ENCODE measurements around the gene RIMS1. TPM values are rescaled to one million over a fixed set of nuclear protein-coding genes. Genes with fewer than 3 reads are reported as not detected.

The RIMS1 gene
- total RNA-seq, 4 donors from 2014 or later: 0.63 to 2.4 (median 1.6) TPM

- ATAC-seq (ENCODE audit: low FRiP score) (no peak), DNase-seq (ENCODE audit: low spot score) (no peak)
- TF ChIP-seq, protein P1, sequence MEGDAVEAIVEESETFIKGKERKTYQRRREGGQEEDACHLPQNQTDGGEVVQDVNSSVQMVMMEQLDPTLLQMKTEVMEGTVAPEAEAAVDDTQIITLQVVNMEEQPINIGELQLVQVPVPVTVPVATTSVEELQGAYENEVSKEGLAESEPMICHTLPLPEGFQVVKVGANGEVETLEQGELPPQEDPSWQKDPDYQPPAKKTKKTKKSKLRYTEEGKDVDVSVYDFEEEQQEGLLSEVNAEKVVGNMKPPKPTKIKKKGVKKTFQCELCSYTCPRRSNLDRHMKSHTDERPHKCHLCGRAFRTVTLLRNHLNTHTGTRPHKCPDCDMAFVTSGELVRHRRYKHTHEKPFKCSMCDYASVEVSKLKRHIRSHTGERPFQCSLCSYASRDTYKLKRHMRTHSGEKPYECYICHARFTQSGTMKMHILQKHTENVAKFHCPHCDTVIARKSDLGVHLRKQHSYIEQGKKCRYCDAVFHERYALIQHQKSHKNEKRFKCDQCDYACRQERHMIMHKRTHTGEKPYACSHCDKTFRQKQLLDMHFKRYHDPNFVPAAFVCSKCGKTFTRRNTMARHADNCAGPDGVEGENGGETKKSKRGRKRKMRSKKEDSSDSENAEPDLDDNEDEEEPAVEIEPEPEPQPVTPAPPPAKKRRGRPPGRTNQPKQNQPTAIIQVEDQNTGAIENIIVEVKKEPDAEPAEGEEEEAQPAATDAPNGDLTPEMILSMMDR (IDR thresholded peaks at IDR 0.05): no peak
These were observed 21.9 kb downstream of the RIMS1 start for GRCh38 chr6:71908162-71908765.

DNA sequence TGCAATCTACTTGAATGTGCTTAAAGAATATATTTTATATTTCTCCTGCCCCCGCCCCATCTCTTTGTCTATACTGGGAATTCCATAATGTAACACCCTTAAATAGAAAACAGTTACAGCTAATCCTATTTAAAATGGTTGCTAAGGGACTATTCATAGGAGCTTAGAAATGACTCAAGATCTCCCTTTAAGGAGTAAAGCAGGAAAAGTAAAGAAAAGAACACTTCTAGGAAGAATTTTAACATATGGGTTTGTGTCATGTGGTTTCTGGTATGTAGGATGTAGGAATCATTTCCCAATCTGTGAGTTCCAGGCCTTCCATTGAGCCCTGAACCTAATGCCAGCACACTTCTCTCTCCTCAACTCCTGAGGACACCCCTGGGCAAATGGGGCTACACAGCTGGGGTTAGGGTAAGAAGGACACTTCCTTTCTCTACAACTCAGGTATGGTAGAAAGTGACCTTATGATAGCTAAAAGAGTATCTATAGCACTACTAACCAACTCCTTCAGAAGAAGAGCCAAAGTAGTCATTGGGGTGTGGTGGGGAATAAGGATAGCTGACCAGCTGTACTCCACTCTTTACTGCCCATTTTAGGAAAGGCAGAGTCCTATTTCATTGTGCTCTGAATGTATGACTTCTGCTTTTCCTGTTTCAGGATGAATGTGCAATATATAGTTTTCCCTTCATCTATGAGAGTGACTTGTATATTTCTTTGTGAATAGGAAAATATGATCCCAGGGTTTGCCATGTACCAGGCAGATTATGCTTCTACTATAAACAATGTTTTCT is 27.3 kb downstream of the RIMS1 start:
- ATAC-seq (ENCODE audit: low FRiP score): no peak
- TF ChIP-seq, protein P1 (IDR thresholded peaks at IDR 0.05): no peak
- no peak for DNase-seq (ENCODE audit: low spot score)

GRCh38 chr6:71929047-71929446 is 42.7 kb downstream of the RIMS1 start:
- ATAC-seq (ENCODE audit: low FRiP score) (no peak), DNase-seq (ENCODE audit: low spot score) (no peak)
- TF ChIP-seq, protein P1 (IDR thresholded peaks at IDR 0.05): no peak

DNA sequence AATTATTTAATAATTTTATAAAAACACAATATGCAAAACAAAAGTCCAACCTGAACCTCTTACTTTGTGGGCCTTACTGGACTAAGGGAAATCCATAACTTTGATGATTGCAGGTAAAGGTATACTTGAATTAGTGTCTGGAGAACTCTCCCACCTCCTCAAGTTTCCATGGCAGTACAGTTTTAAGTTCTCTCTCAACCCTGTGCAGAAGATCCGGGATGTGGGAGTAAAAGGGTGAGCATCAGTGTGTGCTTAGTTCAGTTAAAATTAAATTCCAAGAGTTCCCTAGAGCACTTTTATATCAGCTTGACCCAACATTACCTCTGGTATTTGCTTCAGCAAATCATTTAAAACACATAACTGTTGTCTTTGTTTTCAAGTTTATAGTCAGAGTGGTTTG is 47.5 kb downstream of the RIMS1 start:
- ATAC-seq (ENCODE audit: low FRiP score): no peak

DNA sequence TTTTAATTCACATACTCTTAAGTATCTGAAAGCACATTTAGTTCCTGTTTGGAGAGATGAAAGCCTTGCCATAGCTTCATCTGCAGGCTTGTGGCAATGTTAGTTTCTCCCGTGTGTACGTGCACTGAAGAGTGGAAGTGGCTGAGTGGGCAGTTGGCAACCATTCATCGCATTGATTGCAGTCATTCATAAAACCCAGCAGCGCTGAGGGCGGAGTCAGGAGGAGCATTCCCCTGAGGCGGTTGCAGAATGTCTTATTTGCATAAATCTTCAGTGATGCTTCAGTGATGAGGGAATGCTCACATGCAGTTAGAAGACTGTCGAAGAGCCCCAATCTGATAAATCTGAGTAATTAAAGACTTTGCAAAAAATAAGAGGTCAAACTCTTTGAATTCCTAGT is 79.1 kb downstream of the RIMS1 start:
- DNase-seq (ENCODE audit: low spot score): no peak
- TF ChIP-seq, protein P1 (IDR thresholded peaks at IDR 0.05): no peak
- no peak for ATAC-seq (ENCODE audit: low FRiP score)

More for the DNA sequence above, 47.5 kb downstream of the RIMS1 start:
- TF ChIP-seq, protein P1 (IDR thresholded peaks at IDR 0.05): no peak
- no peak for DNase-seq (ENCODE audit: low spot score)

DNA sequence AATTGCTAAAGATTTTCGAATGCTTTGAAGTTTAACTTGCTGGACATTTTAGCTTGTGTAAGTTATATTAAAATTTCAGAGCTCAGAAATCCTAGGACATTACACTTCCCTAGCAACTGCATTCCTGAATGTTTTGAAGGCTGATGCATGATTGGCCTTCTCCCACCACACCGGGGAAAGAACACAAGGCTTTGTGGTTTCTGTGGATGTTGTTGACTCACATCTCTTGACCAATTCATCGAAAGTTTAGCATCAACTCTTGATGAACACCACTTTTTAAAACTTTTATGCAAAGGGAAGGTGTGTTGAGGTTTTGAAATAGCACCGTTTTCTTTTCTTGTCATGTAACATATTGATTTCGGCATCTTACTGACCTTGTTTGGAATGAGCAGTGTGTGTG is 81.1 kb downstream of the RIMS1 start:
- TF ChIP-seq, protein P1 (IDR thresholded peaks at IDR 0.05): no peak
- ATAC-seq (ENCODE audit: low FRiP score) (no peak), DNase-seq (ENCODE audit: low spot score) (no peak)

- DNase-seq (ENCODE audit: low spot score): no peak
- TF ChIP-seq, protein P1 (IDR thresholded peaks at IDR 0.05): no peak
- no peak for ATAC-seq (ENCODE audit: low FRiP score)
These were observed 91.5 kb downstream of the RIMS1 start for GRCh38 chr6:71977884-71978283.
